K562 (cell line): ENCODE measurements around the gene FOXN3. TPM values are rescaled to one million over a fixed set of nuclear protein-coding genes. Genes with fewer than 3 reads are reported as not detected.

Source experiments
- ATAC-seq: fragments of 200-7000 bp; cut with Tn5 transposase; 3 replicates; pipeline ENCODE4 v1.9.1; 2020; ENCODE audit warnings: moderate library complexity
- BruUV-seq: library from RNA; stranded (reverse); fragments of 400-500 nt; replicated peaks from 2 replicates; lab custom pipeline; 2021; lab: Mats Ljungman, UMichigan
- CTCF ChIA-PET: fragments of 300-600 bp; formaldehyde crosslinking; extraction: SDS; loops from one replicate; lab custom pipeline; 2021; ENCODE audit warnings: low intra/inter-chr PET ratio; lab: Yijun Ruan, JAX
- POLR2A ChIA-PET: fragments of 300-600, 350-650 bp; sonication (Branson Sonifier 250); formaldehyde crosslinking; extraction: SDS; loops from one replicate; lab custom pipeline; 2021; ENCODE audit warnings: antibody characterized with exemption, inconsistent platforms; lab: Yijun Ruan, JAX
- DNase-seq, 4 experiments: peaks; one replicate each; pipeline versions ENCODE4 v3.0.0 to v3.0.0-alpha.2; 2011 to 2018; ENCODE audit warnings: low spot score in 3 of 4, mixed read lengths in 3 of 4; ENCODE audit errors: extremely low read depth in 1 of 4
- FAIRE-seq: peaks from 2 replicates; lab custom pipeline; 2011; peaks lifted over from hg19 to GRCh38; lab: Jason Lieb, UNC
- H2AFZ ChIP-seq: 2 replicates; pipeline ENCODE4 v1.6.0; 2011; ENCODE audit warnings: low read depth, low read length, control low read depth, inconsistent platforms
- H3K27ac ChIP-seq: fragments of 200-600 bp; 3 replicates; pipeline ENCODE4 v1.8.0; 2011; ENCODE audit warnings: low read depth, mild to moderate bottlenecking, control low read depth, inconsistent platforms, low read length, moderate library complexity, mixed read lengths; ENCODE audit errors: extremely low read depth
- H3K27me3 ChIP-seq, 2 experiments: fragments of 300-600 bp in 1 of 2; 2 replicates in 1 of 2; 3 replicates in 1 of 2; pipeline versions ENCODE4 v1.6.0 to v1.8.0; 2011; ENCODE audit warnings: inconsistent platforms in 2 of 2, low read length in 2 of 2, mild to moderate bottlenecking in 1 of 2, mixed read lengths in 1 of 2, moderate library complexity in 1 of 2; ENCODE audit not compliant: control insufficient read depth in 2 of 2, insufficient read depth in 2 of 2
- H3K36me3 ChIP-seq: fragments of 300-600 bp; 3 replicates; pipeline ENCODE4 v1.8.0; 2011; ENCODE audit warnings: mild to moderate bottlenecking, low read length, inconsistent platforms; ENCODE audit not compliant: control insufficient read depth, insufficient read depth
- H3K4me1 ChIP-seq, 2 experiments: fragments of 200-600 bp in 1 of 2; replicated peaks in 1 of 2; 2 replicates in 1 of 2; 3 replicates in 1 of 2; pipeline versions ENCODE4 v1.5.1 to v1.8.0; 2011; ENCODE audit warnings: inconsistent platforms in 2 of 2, low read length in 2 of 2, mild to moderate bottlenecking in 1 of 2, mixed read lengths in 1 of 2, moderate library complexity in 1 of 2; ENCODE audit not compliant: control insufficient read depth in 2 of 2, insufficient read depth in 2 of 2
- H3K4me2 ChIP-seq: 2 replicates; pipeline ENCODE4 v1.6.1; 2011; ENCODE audit warnings: low read length, control low read depth, inconsistent platforms, mixed read lengths; ENCODE audit not compliant: insufficient read depth
- H3K4me3 ChIP-seq: fragments of 200-600 bp; sonication (generic), shearing (Covaris generic); 2 replicates; pipeline ENCODE4 v1.5.1; 2016; ENCODE audit warnings: control low read depth, inconsistent platforms
- H3K79me2 ChIP-seq: fragments of 200-600 bp; 3 replicates; pipeline ENCODE4 v1.8.0; 2011; ENCODE audit warnings: low read length, inconsistent platforms; ENCODE audit not compliant: control insufficient read depth, insufficient read depth
- H3K9ac ChIP-seq, 2 experiments: 2 replicates each; pipeline versions ENCODE4 v1.6.0 to v1.6.1; 2011; ENCODE audit warnings: low read depth in 2 of 2, low read length in 2 of 2, control low read depth in 1 of 2, inconsistent platforms in 1 of 2, mild to moderate bottlenecking in 1 of 2, mixed read lengths in 1 of 2; ENCODE audit not compliant: insufficient read depth in 1 of 2
- H3K9me1 ChIP-seq: one replicate; pipeline ENCODE4 v1.6.0; 2011; ENCODE audit warnings: inconsistent platforms, mild to moderate bottlenecking, low read length, moderate library complexity; ENCODE audit not compliant: control insufficient read depth, insufficient read depth
- H3K9me3 ChIP-seq: replicated peaks from 2 replicates; pipeline ENCODE4 v1.5.1; 2011; ENCODE audit warnings: low read depth, low read length, inconsistent platforms; ENCODE audit not compliant: control insufficient read depth, insufficient read depth
- H4K20me1 ChIP-seq: replicated peaks from 2 replicates; pipeline ENCODE4 v1.6.1; 2011; ENCODE audit warnings: low read length, inconsistent platforms, mixed read lengths; ENCODE audit not compliant: control insufficient read depth, insufficient read depth
- HES1 ChIP-seq: fragments of 450-650 bp; IDR thresholded peaks from 2 replicates; pipeline ENCODE4 v1.6.1; 2016; ENCODE audit warnings: low read depth, mild to moderate bottlenecking, moderate library complexity
- KAT2B ChIP-seq: IDR thresholded peaks from one replicate; pipeline ENCODE4 v1.6.1; 2012; ENCODE audit warnings: low read depth, mild to moderate bottlenecking, control low read depth, inconsistent platforms, low read length, moderate library complexity
- MCM3 ChIP-seq: fragments of 450-650 bp; IDR thresholded peaks from 2 replicates; pipeline ENCODE4 v1.6.1; 2016
- NFE2 ChIP-seq: IDR thresholded peaks from 2 replicates; pipeline ENCODE4 v1.6.1; 2014; ENCODE audit warnings: antibody characterized with exemption, low read depth
- NR4A1 ChIP-seq, 2 experiments: fragments of 250-450 bp in 1 of 2; fragments of 450-650 bp in 1 of 2; sonication (Bioruptor Pico) in 1 of 2; IDR thresholded peaks; 2 replicates each; pipeline versions ENCODE4 v1.4.0 to v1.6.1; 2016 to 2020; ENCODE audit warnings: mild to moderate bottlenecking in 2 of 2, missing compliant biosample characterization in 1 of 2, missing genetic modification characterization in 1 of 2, moderate library complexity in 1 of 2
- SMAD3 ChIP-seq: fragments of 450-650 bp; formaldehyde crosslinking; conservative IDR thresholded peaks from 2 replicates; pipeline ENCODE4 v1.4.0; 2020; ENCODE audit warnings: mild to moderate bottlenecking
- SNAPC5 ChIP-seq: fragments of 250-450 bp; sonication (Bioruptor Pico); IDR thresholded peaks from 2 replicates; pipeline ENCODE4 v1.8.0; 2021; ENCODE audit warnings: moderate library complexity, mild to moderate bottlenecking, inconsistent platforms
- SRSF7 ChIP-seq: fragments of 200-400 bp; formaldehyde crosslinking; optimal IDR thresholded peaks from 2 replicates; pipeline ENCODE3; 2017; ENCODE audit warnings: mild to moderate bottlenecking, low read depth, low read length
- STAT5A ChIP-seq: IDR thresholded peaks from 2 replicates; pipeline ENCODE4 v1.6.1; 2012; ENCODE audit warnings: low read length, inconsistent platforms, borderline replicate concordance
- THRA ChIP-seq: fragments of 450-650 bp; IDR thresholded peaks from 2 replicates; pipeline ENCODE4 v1.6.1; 2017; ENCODE audit warnings: mild to moderate bottlenecking, moderate library complexity
- ZNF253 ChIP-seq: fragments of 250-450 bp; sonication (Bioruptor Pico); conservative IDR thresholded peaks from 2 replicates; pipeline ENCODE4 v1.6.1; 2021; ENCODE audit warnings: mild to moderate bottlenecking
- ZNF444 ChIP-seq: fragments of 250-450 bp; sonication (Bioruptor Pico); IDR thresholded peaks from 2 replicates; pipeline ENCODE4 v1.4.0; 2020; ENCODE audit warnings: mild to moderate bottlenecking, moderate library complexity
- ZNF583 ChIP-seq: fragments of 250-450 bp; sonication (Bioruptor Pico); IDR thresholded peaks from 2 replicates; pipeline ENCODE4 v1.4.0; 2020
- ZNF644 ChIP-seq: fragments of 200-800 bp; sonication (Bioruptor generic); IDR thresholded peaks from 2 replicates; pipeline ENCODE4 v1.6.1; 2016; ENCODE audit warnings: low read depth, missing genetic modification characterization, missing compliant biosample characterization
- ZNF766 ChIP-seq: fragments of 200-800 bp; sonication (Bioruptor generic); conservative IDR thresholded peaks from 2 replicates; pipeline ENCODE4 v1.6.1; 2016; ENCODE audit warnings: missing genetic modification characterization, missing compliant biosample characterization
- WGBS: fragments of 100-300 bp; shearing (Covaris generic); methylation state at CpG from one replicate; pipeline ENCODE4 v1.1.6; 2016; ENCODE audit warnings: low coverage, mixed read lengths; ENCODE audit not compliant: insufficient coverage; ENCODE audit errors: missing lambda C conversion rate; 5-methylcytosine and 5-hydroxymethylcytosine counted together
- in situ Hi-C: fragments of 300-500 bp; cut with MboI; formaldehyde crosslinking; loops from 4 replicates; pipeline ENCODE4 v1.15.0; 2018; ENCODE audit warnings: inconsistent platforms, mixed read lengths
- intact Hi-C: fragments of 100-400 bp; cut with micrococcal nuclease; formaldehyde crosslinking; loops from 2 replicates; pipeline ENCODE4 v1.14.2; 2022
- polyA plus RNA-seq, 8 experiments: library from polyadenylated mRNA; depleted of rRNA in 4 of 8; stranded (reverse) in 5 of 8; unstranded in 3 of 8; fragments of >200 nt; fragmentation: Nextera tagmentation in 2 of 8; fragmentation: Illumina TruSeq in 1 of 8; extraction: Ambion mirVana in 2 of 8; extraction: Trizol in 1 of 8; gene quantifications; 2 replicates each; pipeline versions ENCODE4 v1.2.1 to v1.2.3, GENCODE V29; 2011 to 2014; ENCODE audit warnings: inconsistent platforms in 1 of 8, missing spikeins in 1 of 8
- total RNA-seq, 7 experiments: library from RNA; depleted of rRNA in 6 of 7; stranded (reverse); fragments of >200 nt in 6 of 7; fragmentation: Illumina TruSeq in 2 of 7; extraction: Trizol in 2 of 7; gene quantifications; 2 replicates each; pipeline versions ENCODE4 v1.2.1 to v1.2.3, GENCODE V29; 2011 to 2021; ENCODE audit warnings: low replicate concordance in 1 of 7
- TF ChIP-seq, protein P1 (sequence below), 2 experiments: IDR thresholded peaks in 1 of 2; conservative IDR thresholded peaks in 1 of 2; 2 replicates each; pipeline ENCODE4 v1.6.1; 2016; ENCODE audit warnings: low read depth in 2 of 2, mild to moderate bottlenecking in 1 of 2, missing compliant biosample characterization in 1 of 2, missing genetic modification characterization in 1 of 2, moderate library complexity in 1 of 2
- TF ChIP-seq, protein P2 (sequence below): fragments of 450-650 bp; formaldehyde crosslinking; IDR thresholded peaks from 2 replicates; pipeline ENCODE4 v1.4.0; 2022; ENCODE audit warnings: missing genetic modification characterization

The FOXN3 gene
- total and polyA plus RNA-seq, 9 of the 15 experiments (the other 6 are each of a cell fraction or from before 2014, with no cell fraction given), result 0.07 to 1.3 (median 0.40) TPM

- no TSS peak for BruUV-seq
- CTCF ChIA-PET, result no interaction called here
- FAIRE-seq, result no peak
Measured at GRCh38 chr14:89201645-89202044, 215.4 kb downstream of the FOXN3 start.

More at GRCh38 chr14:89201645-89202044, 215.4 kb downstream of the FOXN3 start:
- intact Hi-C loops (no loop called here), in situ Hi-C loops (no loop called here)
- 0% methylated on average over 4 of the region's 4 CpGs for WGBS
- no peak for DNase-seq
- H3K9me1 ChIP-seq, result no peaks in the 10 kb centered on the region
- ATAC-seq, result no peak
- peaks cover 0 to 38% of the 10 kb centered on the region in 2 experiments; a peak in 2 of 5 replicates for H3K27me3 ChIP-seq
- no peak overlapping the region for H3K27ac ChIP-seq
- H3K9ac ChIP-seq, result no peak overlapping the region
- TF ChIP-seq MCM3, result no peak
- TF ChIP-seq NFE2, result no peak
- TF ChIP-seq HES1, result no peak
- no peak for TF ChIP-seq KAT2B
- no peak for TF ChIP-seq ZNF444
- TF ChIP-seq, protein P1, sequence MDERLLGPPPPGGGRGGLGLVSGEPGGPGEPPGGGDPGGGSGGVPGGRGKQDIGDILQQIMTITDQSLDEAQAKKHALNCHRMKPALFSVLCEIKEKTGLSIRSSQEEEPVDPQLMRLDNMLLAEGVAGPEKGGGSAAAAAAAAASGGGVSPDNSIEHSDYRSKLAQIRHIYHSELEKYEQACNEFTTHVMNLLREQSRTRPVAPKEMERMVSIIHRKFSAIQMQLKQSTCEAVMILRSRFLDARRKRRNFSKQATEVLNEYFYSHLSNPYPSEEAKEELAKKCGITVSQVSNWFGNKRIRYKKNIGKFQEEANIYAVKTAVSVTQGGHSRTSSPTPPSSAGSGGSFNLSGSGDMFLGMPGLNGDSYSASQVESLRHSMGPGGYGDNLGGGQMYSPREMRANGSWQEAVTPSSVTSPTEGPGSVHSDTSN (CRISPR knock-in tag; IDR thresholded peaks at IDR 0.05; ENCODE audit: low read depth), result no peak
- TF ChIP-seq, protein P1 (tag; conservative IDR thresholded peaks at IDR 0.05; ENCODE audit: low read depth), result no peak
- TF ChIP-seq, protein P2, sequence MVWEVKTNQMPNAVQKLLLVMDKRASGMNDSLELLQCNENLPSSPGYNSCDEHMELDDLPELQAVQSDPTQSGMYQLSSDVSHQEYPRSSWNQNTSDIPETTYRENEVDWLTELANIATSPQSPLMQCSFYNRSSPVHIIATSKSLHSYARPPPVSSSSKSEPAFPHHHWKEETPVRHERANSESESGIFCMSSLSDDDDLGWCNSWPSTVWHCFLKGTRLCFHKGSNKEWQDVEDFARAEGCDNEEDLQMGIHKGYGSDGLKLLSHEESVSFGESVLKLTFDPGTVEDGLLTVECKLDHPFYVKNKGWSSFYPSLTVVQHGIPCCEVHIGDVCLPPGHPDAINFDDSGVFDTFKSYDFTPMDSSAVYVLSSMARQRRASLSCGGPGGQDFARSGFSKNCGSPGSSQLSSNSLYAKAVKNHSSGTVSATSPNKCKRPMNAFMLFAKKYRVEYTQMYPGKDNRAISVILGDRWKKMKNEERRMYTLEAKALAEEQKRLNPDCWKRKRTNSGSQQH (CRISPR knock-in tag), result no peak
- no peak for TF ChIP-seq ZNF253 (CRISPR knock-in tag)
- TF ChIP-seq NR4A1 (CRISPR knock-in tag; IDR thresholded peaks at IDR 0.05), result no peak
- TF ChIP-seq NR4A1 (tag; IDR thresholded peaks at IDR 0.05), result no peak
- TF ChIP-seq THRA, result no peak
- no peak for TF ChIP-seq STAT5A
- no peak for TF ChIP-seq SRSF7
- TF ChIP-seq ZNF644 (tag), result no peak
- no peak for TF ChIP-seq SNAPC5 (CRISPR knock-in tag)
- no peak for TF ChIP-seq SMAD3 (CRISPR knock-in tag)
- no peak for TF ChIP-seq ZNF583 (CRISPR knock-in tag)
- TF ChIP-seq ZNF766 (CRISPR knock-in tag), result no peak
- H3K4me2 ChIP-seq, result no peak overlapping the region
- H3K9me3 ChIP-seq, result no peaks in the 10 kb centered on the region
- H4K20me1 ChIP-seq, result no peaks in the 10 kb centered on the region
- no peak overlapping the region for H2AFZ ChIP-seq
- H3K79me2 ChIP-seq, result no peaks in the 10 kb centered on the region
- POLR2A ChIA-PET, result no interaction called here
- H3K4me3 ChIP-seq, result no peak overlapping the region
- no peaks in the 10 kb centered on the region; a peak in 2 of 5 replicates for H3K4me1 ChIP-seq
- H3K36me3 ChIP-seq, result no peaks in the 10 kb centered on the region
